Endothelial cell (in vitro differentiated cells): ENCODE data around the gene KIF4A. TPM values are rescaled to one million over a fixed set of nuclear protein-coding genes. Genes with fewer than 3 reads are reported as not detected.

Experiments
- DNase-seq: peaks from one replicate; pipeline ENCODE4 v3.0.0; 2021; ENCODE audit warnings: low spot score
- H3K27ac Mint-ChIP-seq: one replicate; pipeline ENCODE4 v1.8.0; 2021; ENCODE audit warnings: mixed read lengths, inconsistent platforms; ENCODE audit not compliant: unreplicated experiment
- H3K27me3 Mint-ChIP-seq: one replicate; pipeline ENCODE4 v1.8.0; 2021; ENCODE audit warnings: mild to moderate bottlenecking, moderate library complexity, mixed read lengths, inconsistent platforms; ENCODE audit not compliant: unreplicated experiment
- H3K36me3 Mint-ChIP-seq: one replicate; pipeline ENCODE4 v1.8.0; 2021; ENCODE audit warnings: mild to moderate bottlenecking, low read depth, mixed read lengths, inconsistent platforms; ENCODE audit not compliant: unreplicated experiment
- H3K4me1 Mint-ChIP-seq: one replicate; pipeline ENCODE4 v1.8.0; 2021; ENCODE audit warnings: mild to moderate bottlenecking, mixed read lengths, inconsistent platforms; ENCODE audit not compliant: unreplicated experiment
- H3K4me3 Mint-ChIP-seq: one replicate; pipeline ENCODE4 v1.8.0; 2021; ENCODE audit warnings: mild to moderate bottlenecking, mixed read lengths, inconsistent platforms; ENCODE audit not compliant: unreplicated experiment
- H3K9me3 Mint-ChIP-seq: one replicate; pipeline ENCODE4 v1.8.0; 2021; ENCODE audit warnings: mixed read lengths, inconsistent platforms; ENCODE audit not compliant: unreplicated experiment
- CTCF ChIP-seq: fragments of 200-600 bp; sonication (generic); IDR thresholded peaks from one replicate; pipeline ENCODE4 v1.5.0; 2021; ENCODE audit warnings: antibody characterized with exemption; ENCODE audit not compliant: unreplicated experiment
- total RNA-seq: library from RNA; stranded (reverse); fragmentation: NEBNext Ultra II Directional; extraction: Animal tissue kit (Norgen Biotek cat#: 25700); gene quantifications from one replicate; pipeline ENCODE4 v1.2.1, GENCODE V29; 2021; ENCODE audit not compliant: unreplicated experiment

Gene KIF4A
- total RNA-seq, 1 donor from 2014 or later: 7.6 TPM

DNA sequence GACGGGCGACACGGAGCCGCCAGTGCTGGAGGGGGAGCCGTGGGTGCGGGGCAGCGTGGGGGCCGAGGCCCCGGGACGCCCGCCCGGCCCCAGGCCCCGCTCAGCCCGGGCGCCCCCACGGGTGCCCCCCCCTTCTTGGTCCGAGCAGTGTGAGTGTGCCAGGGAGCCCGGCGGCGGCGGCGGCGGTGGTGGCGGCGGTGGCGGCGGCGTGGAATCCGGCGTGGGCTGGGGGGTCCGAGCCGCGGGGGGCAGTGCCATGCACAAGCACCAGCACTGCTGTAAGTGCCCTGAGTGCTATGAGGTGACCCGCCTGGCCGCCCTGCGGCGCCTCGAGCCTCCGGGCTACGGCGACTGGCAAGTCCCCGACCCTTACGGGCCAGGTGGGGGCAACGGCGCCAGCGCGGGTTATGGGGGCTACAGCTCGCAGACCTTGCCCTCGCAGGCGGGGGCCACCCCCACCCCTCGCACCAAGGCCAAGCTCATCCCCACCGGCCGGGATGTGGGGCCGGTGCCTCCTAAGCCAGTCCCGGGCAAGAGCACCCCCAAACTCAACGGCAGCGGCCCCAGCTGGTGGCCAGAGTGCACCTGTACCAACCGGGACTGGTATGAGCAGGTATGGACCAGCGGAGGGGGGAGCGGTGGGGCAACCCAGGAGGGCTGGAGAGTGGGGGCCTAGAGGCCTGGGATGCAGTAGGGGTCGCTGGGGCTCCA, 155.2 kb downstream of the KIF4A start:
- peaks cover 7% of the 10 kb centered on the region for H3K27me3 Mint-ChIP-seq
- H3K4me1 Mint-ChIP-seq: no peaks in the 10 kb centered on the region
- H3K9me3 Mint-ChIP-seq: no peaks in the 10 kb centered on the region
- no peak overlapping the region for H3K4me3 Mint-ChIP-seq
- TF ChIP-seq CTCF: no peak
- DNase-seq: no peak
- H3K27ac Mint-ChIP-seq: no peak overlapping the region
- no peaks in the 10 kb centered on the region for H3K36me3 Mint-ChIP-seq

DNA sequence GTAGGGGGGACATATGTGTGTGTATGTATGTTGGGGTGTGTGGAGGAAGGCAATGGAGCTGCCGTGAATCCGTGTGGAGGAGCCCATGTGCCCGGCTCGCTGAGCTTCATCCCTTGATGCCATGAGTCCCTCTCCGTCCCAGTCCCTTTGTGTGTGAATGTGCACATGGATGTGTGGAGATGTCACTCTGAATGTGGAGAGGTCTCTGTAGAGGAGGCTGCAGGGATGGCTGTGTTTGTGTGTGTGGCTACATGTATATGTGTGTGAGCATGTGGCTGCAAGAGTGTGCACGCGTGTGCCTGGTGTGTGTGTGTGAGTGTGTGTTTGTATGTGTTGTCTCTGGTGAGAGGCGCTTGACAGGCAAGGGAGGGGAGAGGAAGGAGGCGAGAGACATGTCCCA, 156.0 kb downstream of the KIF4A start:
- no peak for TF ChIP-seq CTCF
- Mint-ChIP-seq H3K27me3 (peaks cover 7% of the 10 kb centered on the region), H3K4me1 (no peaks in the 10 kb centered on the region), H3K36me3 (no peaks in the 10 kb centered on the region), H3K4me3 (no peak overlapping the region), H3K9me3 (no peaks in the 10 kb centered on the region), H3K27ac (no peak overlapping the region)
- DNase-seq: no peak

GRCh38 chrX:70446380-70447350, 156.8 kb downstream of the KIF4A start:
- H3K36me3 Mint-ChIP-seq: no peaks in the 10 kb centered on the region

GRCh38 chrX:70449457-70449966, 159.6 kb downstream of the KIF4A start:
- TF ChIP-seq CTCF: no peak
- Mint-ChIP-seq H3K4me3 (no peak overlapping the region), H3K27ac (no peak overlapping the region), H3K9me3 (no peaks in the 10 kb centered on the region), H3K36me3 (no peaks in the 10 kb centered on the region), H3K27me3 (peaks cover 11% of the 10 kb centered on the region), H3K4me1 (no peaks in the 10 kb centered on the region)
- no peak for DNase-seq

More at GRCh38 chrX:70446380-70447350, 156.8 kb downstream of the KIF4A start:
- Mint-ChIP-seq H3K4me1 (no peaks in the 10 kb centered on the region), H3K4me3 (no peak overlapping the region), H3K27ac (no peak overlapping the region), H3K9me3 (no peaks in the 10 kb centered on the region), H3K27me3 (peaks cover 7% of the 10 kb centered on the region)
- DNase-seq: no peak
- no peak for TF ChIP-seq CTCF
